ENCODE data around the gene CHTF8.

The CHTF8 gene

DNA sequence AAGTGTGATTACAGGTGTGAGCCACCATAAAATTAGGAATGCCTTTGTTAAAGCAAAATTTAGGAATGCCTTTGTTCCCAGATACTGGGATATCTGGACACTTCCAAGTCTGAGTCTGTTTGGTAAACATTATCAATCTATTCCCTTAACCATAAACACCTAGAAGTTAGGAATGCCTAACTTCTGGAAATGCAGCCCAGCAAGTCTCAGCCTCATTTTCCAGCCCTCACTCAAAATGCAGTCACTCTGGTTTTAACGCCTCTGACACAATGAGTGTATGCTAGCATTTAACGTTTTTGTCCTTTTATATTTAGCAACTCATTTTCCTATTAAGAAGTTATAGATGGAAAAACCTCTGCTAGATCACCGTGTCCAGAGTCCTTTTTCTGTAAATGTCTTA, 61.4 kb downstream of the CHTF8 start:
- TF ChIP-seq POLR2A (IDR thresholded peaks at IDR 0.05; ENCODE audit: low read depth, low read length): no peak
- no peak for FAIRE-seq
- no peak for DNase-seq (ENCODE audit: insufficient read length, low spot score)

DNA sequence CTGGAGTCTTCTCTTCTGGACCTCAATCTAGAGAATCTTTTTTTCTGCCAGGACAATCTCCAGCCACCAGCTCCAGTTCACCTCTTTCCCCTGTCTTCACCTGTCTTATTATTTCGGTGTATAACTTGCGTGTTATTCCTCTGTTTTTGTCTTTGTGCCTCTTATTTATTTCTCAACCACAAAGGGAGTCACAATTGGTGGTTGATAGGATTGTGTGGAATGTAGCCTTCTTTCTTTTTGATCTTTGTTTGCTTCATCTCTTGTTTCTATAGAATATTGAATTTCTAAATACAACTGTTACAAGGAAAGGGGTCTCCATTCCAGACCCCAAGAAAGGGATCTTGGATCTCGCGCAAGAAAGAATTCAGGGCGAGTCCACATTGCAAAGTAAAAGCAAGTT, 62.9 kb downstream of the CHTF8 start:
- DNase-seq (ENCODE audit: insufficient read length, low spot score): no peak
- no peak for TF ChIP-seq POLR2A (IDR thresholded peaks at IDR 0.05; ENCODE audit: low read depth, low read length)
- FAIRE-seq: no peak

All from H54 (cell line).